Choroid plexus epithelial cell (primary cell): ENCODE data around the gene ISYNA1.

Experiments
- DNase-seq: peaks from one replicate; pipeline ENCODE4 v3.0.0-alpha.2; 2010; ENCODE audit warnings: low read depth
- H3K4me3 ChIP-seq: 2 replicates; pipeline ENCODE4 v1.5.1; 2011; ENCODE audit warnings: low read depth, mild to moderate bottlenecking, control low read depth, low read length, moderate library complexity
- CTCF ChIP-seq: conservative IDR thresholded peaks from 2 replicates; pipeline ENCODE4 v1.5.1; 2011; ENCODE audit warnings: low read depth, mild to moderate bottlenecking, control low read depth, inconsistent platforms, low read length, moderate library complexity

The ISYNA1 gene

GRCh38 chr19:18434411-18435175 lies 3.3 kb downstream of the ISYNA1 start:
- peak overlapping the region; percentile 54 for H3K4me3 ChIP-seq
- DNase-seq: no peak

DNA sequence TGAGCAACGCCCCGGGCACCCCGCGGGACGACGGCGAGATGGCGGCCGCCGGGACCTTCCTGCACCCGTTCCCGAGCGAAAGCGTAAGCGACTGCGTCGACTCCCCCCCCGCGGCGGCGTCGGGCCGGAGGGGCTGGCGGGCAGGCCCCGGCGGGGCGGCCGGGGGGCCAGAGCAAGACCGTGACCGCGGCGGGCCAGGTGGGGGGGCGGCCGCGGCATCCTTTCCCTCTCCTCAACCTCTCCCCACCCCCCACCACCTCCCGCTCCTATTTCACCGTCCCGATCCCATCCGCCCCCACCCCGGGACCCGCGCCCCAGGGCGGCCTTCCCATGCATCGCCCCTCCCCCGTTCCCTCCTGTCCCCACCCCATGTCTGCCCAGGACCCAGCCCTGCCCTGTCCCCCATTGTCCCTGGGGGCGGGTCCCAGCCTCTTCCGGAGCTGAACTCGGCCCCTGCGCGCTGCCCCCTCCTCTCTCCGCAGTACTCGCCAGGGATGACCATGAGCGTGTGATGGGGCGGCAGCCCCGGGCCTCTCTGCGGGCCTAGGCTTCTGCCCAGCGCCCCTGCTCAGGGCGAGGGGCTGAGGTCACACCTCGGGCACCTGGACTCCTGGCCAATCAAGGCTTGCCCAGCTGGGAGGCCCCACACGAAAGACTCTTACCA lies 4.1 kb downstream of the ISYNA1 start:
- no peak for DNase-seq
- TF ChIP-seq CTCF: no peak
- H3K4me3 ChIP-seq: peak overlapping the region; percentile 54

More at GRCh38 chr19:18434411-18435175, 3.3 kb downstream of the ISYNA1 start:
- TF ChIP-seq CTCF: no peak

DNA sequence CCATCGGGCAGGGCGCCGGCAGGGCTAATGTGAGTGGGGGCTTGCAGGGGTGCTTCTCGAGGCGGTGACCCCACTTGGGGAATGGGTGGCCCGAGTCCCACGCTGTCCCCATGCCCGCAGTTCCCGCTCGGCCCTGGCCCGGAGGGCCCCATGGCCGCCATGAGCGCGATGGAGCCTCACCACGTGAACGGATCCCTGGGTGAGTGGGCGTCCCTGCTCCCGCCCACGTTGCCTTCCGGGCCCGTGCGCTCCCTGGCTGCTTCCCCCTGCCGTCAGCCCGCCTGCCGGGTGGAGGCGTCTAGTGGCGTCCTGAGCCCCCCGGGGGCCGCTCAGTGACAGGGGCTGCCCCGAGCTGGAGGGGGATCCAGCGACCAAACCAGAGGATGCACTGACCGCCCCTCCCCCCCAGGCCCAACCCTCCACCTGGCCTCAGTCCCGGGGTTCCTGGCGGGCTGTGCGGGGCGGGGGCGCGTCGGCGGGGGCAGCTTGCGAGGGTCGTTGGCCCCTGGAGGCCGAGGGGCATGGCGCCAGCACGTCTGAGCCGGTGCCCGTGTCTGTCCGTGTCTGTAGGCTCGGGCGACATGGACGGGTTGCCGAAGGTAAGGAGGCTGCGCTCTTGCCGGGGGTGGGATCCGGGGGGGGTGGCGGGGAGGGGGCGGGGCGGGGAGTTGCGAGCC lies 4.8 kb downstream of the ISYNA1 start:
- peak overlapping the region; percentile 54 for H3K4me3 ChIP-seq
- no peak for TF ChIP-seq CTCF
- DNase-seq: no peak

DNA sequence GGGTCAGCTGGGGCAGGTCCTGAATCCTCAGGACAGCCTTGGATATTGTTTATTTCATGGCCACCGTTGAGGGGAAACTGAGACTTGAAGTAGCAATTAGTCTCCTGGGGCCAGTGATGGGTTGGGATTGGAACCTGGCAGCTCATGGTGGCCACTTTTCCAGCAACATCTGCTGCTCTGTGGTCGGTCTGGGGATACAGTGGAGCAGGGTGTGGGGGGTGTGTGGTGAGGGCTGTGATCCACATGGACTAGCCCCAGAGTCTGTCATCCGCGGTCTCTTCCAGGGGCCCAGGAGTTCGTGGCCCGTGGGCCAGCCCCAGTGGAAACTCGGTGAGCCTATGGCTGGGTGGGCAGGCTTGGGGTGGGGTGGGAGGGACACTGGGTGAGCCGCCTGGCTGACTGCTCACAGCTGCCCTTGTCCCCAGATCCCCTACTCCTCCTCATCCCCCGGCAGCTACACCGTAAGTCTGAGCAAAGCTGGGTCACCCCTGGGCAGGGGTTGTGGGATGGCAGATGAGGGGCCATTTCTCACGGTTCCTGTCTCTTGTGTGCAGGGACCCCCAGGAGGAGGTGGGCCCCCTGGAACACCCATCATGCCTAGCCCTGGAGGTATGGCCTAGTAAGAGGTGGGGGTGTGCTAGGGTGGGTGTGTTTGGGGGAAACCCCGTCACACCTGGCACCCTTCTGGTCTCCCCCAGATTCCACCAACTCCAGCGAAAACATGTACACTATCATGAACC lies 5.5 kb downstream of the ISYNA1 start:
- H3K4me3 ChIP-seq: peak overlapping the region; percentile 54
- no peak for TF ChIP-seq CTCF
- no peak for DNase-seq

GRCh38 chr19:18431351-18432197 lies 6.4 kb downstream of the ISYNA1 start:
- DNase-seq: no peak
- H3K4me3 ChIP-seq: no peak overlapping the region

More at GRCh38 chr19:18431351-18432197, 6.4 kb downstream of the ISYNA1 start:
- TF ChIP-seq CTCF: no peak
